SU-DHL-6 (cell line): Measurements from ENCODE around the gene RGCC.

ENCODE experiments used
- H2AFZ ChIP-seq: fragments of 200-600 bp; sonication (generic); 2 replicates; pipeline ENCODE4 v1.6.1; 2014; ENCODE audit warnings: low read depth, mild to moderate bottlenecking, moderate library complexity, mixed read lengths, antibody characterized with exemption, low read length; ENCODE audit not compliant: severe bottlenecking
- H3F3A ChIP-seq: fragments of 200-600 bp; shearing (Covaris generic); 2 replicates; pipeline ENCODE4 v1.6.0; 2016; ENCODE audit warnings: antibody characterized with exemption, mild to moderate bottlenecking; ENCODE audit not compliant: insufficient read depth
- H3K27ac ChIP-seq: fragments of 200-600 bp; sonication (generic); 2 replicates; pipeline ENCODE4 v1.5.1; 2016; ENCODE audit warnings: low read depth, mild to moderate bottlenecking, low read length, moderate library complexity, mixed read lengths
- H3K27me3 ChIP-seq: fragments of 200-600 bp; sonication (generic), shearing (Covaris generic); 2 replicates; pipeline ENCODE4 v1.6.0; 2014; ENCODE audit warnings: mild to moderate bottlenecking, low read length
- H3K36me3 ChIP-seq: fragments of 200-600 bp; sonication (generic); 2 replicates; pipeline ENCODE4 v1.6.1; 2014; ENCODE audit warnings: mild to moderate bottlenecking, low read length, mixed read lengths
- H3K4me2 ChIP-seq: fragments of 300-600, 200-600 bp; shearing (Covaris generic), sonication (generic); 2 replicates; pipeline ENCODE4 v1.6.0; 2014; ENCODE audit warnings: low read length, low read depth, mild to moderate bottlenecking; ENCODE audit not compliant: poor library complexity, severe bottlenecking
- H3K4me3 ChIP-seq: fragments of 200-600 bp; sonication (generic); 2 replicates; pipeline ENCODE4 v1.5.1; 2014; ENCODE audit warnings: antibody characterized with exemption, low read length, mild to moderate bottlenecking, mixed read lengths; ENCODE audit not compliant: insufficient read depth, poor library complexity, severe bottlenecking
- H3K79me2 ChIP-seq: fragments of 200-600 bp; sonication (generic); 2 replicates; pipeline ENCODE4 v1.6.1; 2014; ENCODE audit warnings: mild to moderate bottlenecking, low read length, moderate library complexity; ENCODE audit not compliant: insufficient read depth
- H3K9ac ChIP-seq: fragments of 200-600 bp; sonication (generic); 2 replicates; pipeline ENCODE4 v1.7.0; 2014; ENCODE audit warnings: mild to moderate bottlenecking, low read length
- H3K9me2 ChIP-seq: fragments of 200-600 bp; sonication (generic); replicated peaks from 2 replicates; pipeline ENCODE4 v1.6.1; 2014; ENCODE audit warnings: low read length; ENCODE audit not compliant: insufficient read depth
- H3K9me3 ChIP-seq: fragments of 200-600 bp; sonication (generic); 2 replicates; pipeline ENCODE4 v1.6.1; 2014; ENCODE audit warnings: low read length, mixed read lengths; ENCODE audit not compliant: insufficient read depth
- H4K20me1 ChIP-seq: fragments of 200-600 bp; sonication (generic); 2 replicates; pipeline ENCODE4 v1.6.1; 2014; ENCODE audit warnings: low read depth, mild to moderate bottlenecking, antibody characterized with exemption, low read length, moderate library complexity, mixed read lengths
- EZH2phosphoT487 ChIP-seq: fragments of 200-600 bp; sonication (generic), shearing (Covaris generic); conservative IDR thresholded peaks from 2 replicates; pipeline ENCODE4 v1.6.1; 2018; ENCODE audit warnings: mild to moderate bottlenecking, antibody characterized with exemption, low read length, moderate library complexity, mixed read lengths
- TF ChIP-seq, protein P1 (sequence below): fragments of 200-600 bp; sonication (generic); IDR thresholded peaks from one replicate; pipeline ENCODE4 v1.5.1; 2017; ENCODE audit warnings: antibody characterized with exemption, mild to moderate bottlenecking, low read length, moderate library complexity; ENCODE audit not compliant: insufficient read depth, poor library complexity, severe bottlenecking

Gene RGCC

GRCh38 chr13:41491436-41491835, 34.1 kb downstream of the RGCC start:
- H3K9me2 ChIP-seq: no peaks in the 10 kb centered on the region
- H3K27me3 ChIP-seq: no peaks in the 10 kb centered on the region
- H3K4me2 ChIP-seq: no peak overlapping the region
- H3K9me3 ChIP-seq: no peaks in the 10 kb centered on the region
- H2AFZ ChIP-seq: no peak overlapping the region
- no peak overlapping the region for H3K4me3 ChIP-seq
- peak overlapping the region; percentile 87; the same call in 1 of the 2 replicates for H3K27ac ChIP-seq
- no peaks in the 10 kb centered on the region for H4K20me1 ChIP-seq
- no peak overlapping the region for H3K9ac ChIP-seq
- no peak for TF ChIP-seq EZH2phosphoT487
- TF ChIP-seq, protein P1, sequence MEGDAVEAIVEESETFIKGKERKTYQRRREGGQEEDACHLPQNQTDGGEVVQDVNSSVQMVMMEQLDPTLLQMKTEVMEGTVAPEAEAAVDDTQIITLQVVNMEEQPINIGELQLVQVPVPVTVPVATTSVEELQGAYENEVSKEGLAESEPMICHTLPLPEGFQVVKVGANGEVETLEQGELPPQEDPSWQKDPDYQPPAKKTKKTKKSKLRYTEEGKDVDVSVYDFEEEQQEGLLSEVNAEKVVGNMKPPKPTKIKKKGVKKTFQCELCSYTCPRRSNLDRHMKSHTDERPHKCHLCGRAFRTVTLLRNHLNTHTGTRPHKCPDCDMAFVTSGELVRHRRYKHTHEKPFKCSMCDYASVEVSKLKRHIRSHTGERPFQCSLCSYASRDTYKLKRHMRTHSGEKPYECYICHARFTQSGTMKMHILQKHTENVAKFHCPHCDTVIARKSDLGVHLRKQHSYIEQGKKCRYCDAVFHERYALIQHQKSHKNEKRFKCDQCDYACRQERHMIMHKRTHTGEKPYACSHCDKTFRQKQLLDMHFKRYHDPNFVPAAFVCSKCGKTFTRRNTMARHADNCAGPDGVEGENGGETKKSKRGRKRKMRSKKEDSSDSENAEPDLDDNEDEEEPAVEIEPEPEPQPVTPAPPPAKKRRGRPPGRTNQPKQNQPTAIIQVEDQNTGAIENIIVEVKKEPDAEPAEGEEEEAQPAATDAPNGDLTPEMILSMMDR: no peak
- no peaks in the 10 kb centered on the region for H3K79me2 ChIP-seq
- H3K36me3 ChIP-seq: no peaks in the 10 kb centered on the region
- no peaks in the 10 kb centered on the region for H3F3A ChIP-seq

- peak overlapping the region; percentile 55 for H3K4me2 ChIP-seq
- no peaks in the 10 kb centered on the region for H3K9me3 ChIP-seq
- H3K27me3 ChIP-seq: no peaks in the 10 kb centered on the region
- TF ChIP-seq, protein P1: no peak
- no peak for TF ChIP-seq EZH2phosphoT487
- no peaks in the 10 kb centered on the region for H3F3A ChIP-seq
- H3K9ac ChIP-seq: peak overlapping the region; percentile 50
- H4K20me1 ChIP-seq: no peaks in the 10 kb centered on the region
- peak overlapping the region; percentile 86 for H2AFZ ChIP-seq
- peak overlapping the region; percentile 87 for H3K27ac ChIP-seq
- no peaks in the 10 kb centered on the region for H3K36me3 ChIP-seq
- H3K79me2 ChIP-seq: no peaks in the 10 kb centered on the region
- H3K4me3 ChIP-seq: peak overlapping the region; percentile 6
- no peaks in the 10 kb centered on the region for H3K9me2 ChIP-seq
Observed at GRCh38 chr13:41492432-41493260, 35.3 kb downstream of the RGCC start.

DNA sequence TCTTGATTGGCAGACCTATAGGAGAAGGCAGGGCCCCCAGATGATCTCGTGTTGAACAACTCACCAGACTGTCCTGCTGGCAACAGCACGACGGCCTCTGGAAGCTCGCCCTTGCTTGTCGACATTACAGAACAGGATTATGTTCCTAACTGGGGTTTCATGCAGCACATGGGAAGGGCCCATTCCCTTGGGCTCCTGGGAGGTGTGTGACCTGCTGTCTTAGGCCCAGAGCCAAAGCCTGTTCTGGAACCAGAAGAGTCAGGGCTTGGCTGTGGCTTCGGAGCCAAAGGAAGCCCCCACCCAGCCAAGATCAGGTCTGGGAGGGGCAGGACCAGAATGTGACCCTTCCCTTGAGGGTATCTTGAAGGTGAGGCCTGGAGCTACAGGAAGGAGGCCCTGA, 36.9 kb downstream of the RGCC start:
- Histone ChIP-seq H3K9ac (no peak overlapping the region), H3K9me2 (no peaks in the 10 kb centered on the region), H3K27ac (no peak overlapping the region), H3K79me2 (no peaks in the 10 kb centered on the region), H4K20me1 (no peaks in the 10 kb centered on the region), H3K9me3 (no peaks in the 10 kb centered on the region), H3F3A (no peaks in the 10 kb centered on the region; the same call in 1 of the 2 replicates), H3K4me3 (no peak overlapping the region), H3K4me2 (no peak overlapping the region), H3K36me3 (no peaks in the 10 kb centered on the region), H2AFZ (no peak overlapping the region), H3K27me3 (no peaks in the 10 kb centered on the region)
- TF ChIP-seq EZH2phosphoT487: no peak
- TF ChIP-seq, protein P1: no peak
